Measurements from ENCODE around the gene CR1.
"Not testable (repeated sequence)": the region's sequence is repeated elsewhere in the genome, so short reads cannot be mapped to it uniquely, and the experiment has no call there.

The CR1 gene

DNA sequence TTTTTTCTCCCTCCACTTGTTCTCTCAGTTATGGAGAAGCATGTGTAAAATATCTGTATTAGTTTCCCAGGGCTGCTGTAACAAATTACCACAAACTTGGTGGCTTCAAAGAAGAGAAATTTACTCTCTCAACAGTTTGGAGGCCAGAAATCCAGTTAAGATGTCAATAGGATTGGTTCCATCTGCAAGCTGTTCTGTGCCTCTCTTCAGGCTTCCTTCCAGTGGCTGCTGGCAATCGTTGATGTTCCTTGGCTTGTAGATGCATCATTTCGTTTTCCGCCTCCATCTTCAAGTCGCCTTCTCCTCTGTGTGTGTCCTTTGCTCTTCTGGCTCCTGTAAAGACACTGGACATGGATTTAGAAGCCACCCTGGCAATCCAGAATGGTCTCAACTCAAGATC lies 194.6 kb downstream of the CR1 start:
- not testable (repeated sequence) for DNase-seq

DNA sequence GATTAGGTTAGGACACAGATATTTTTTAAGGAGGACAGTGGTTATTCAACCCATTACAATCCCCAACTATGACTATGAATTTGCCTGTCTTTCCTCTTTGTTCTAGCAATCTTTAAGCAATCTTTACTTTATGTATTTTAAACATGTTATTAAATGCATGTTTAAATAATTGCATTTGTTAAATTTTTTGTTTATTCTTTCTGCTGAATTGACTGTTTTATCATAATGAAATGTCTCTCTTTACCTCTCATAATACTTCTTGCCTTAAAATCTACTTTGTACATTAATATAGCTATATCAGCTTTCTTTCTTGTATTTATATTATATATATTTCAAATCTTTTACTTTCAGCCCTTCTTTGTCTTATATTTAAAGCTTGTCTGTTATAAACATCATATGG lies 195.1 kb downstream of the CR1 start:
- no peak for DNase-seq

Data from NCI-H2029 (cell line).